BJ (cell line): ENCODE measurements around the gene MCU. TPM values are rescaled to one million over a fixed set of nuclear protein-coding genes. Genes with fewer than 3 reads are reported as not detected.

Experiments
- CTCF ChIA-PET: fragments of 350-600 bp; formaldehyde crosslinking; extraction: SDS; loops from one replicate; lab custom pipeline; 2021; ENCODE audit warnings: antibody characterized with exemption, inconsistent platforms; lab: Yijun Ruan, JAX
- POLR2A ChIA-PET: fragments of 300-600 bp; sonication (Branson Sonifier 250); formaldehyde crosslinking; extraction: SDS; loops from one replicate; lab custom pipeline; 2021; ENCODE audit warnings: antibody characterized with exemption; lab: Charles Lee
- DNase-seq: peaks from one replicate; pipeline ENCODE4 v3.0.0-alpha.2; 2011; ENCODE audit warnings: low read depth
- H3K27me3 ChIP-seq: 2 replicates; pipeline ENCODE4 v1.6.0; 2011; ENCODE audit warnings: low read length; ENCODE audit not compliant: control insufficient read depth, insufficient read depth
- H3K36me3 ChIP-seq: 2 replicates; pipeline ENCODE4 v1.5.1; 2011; ENCODE audit warnings: low read length; ENCODE audit not compliant: control insufficient read depth, insufficient read depth
- H3K4me3 ChIP-seq: 2 replicates; pipeline ENCODE4 v1.5.1; 2011; ENCODE audit warnings: low read depth, mild to moderate bottlenecking, control low read depth, low read length
- CTCF ChIP-seq: IDR thresholded peaks from 2 replicates; pipeline ENCODE4 v1.5.1; 2011; ENCODE audit warnings: low read depth, mild to moderate bottlenecking, control low read depth, inconsistent platforms, low read length, moderate library complexity; ENCODE audit not compliant: insufficient read depth
- polyA plus RNA-seq: library from polyadenylated mRNA; depleted of rRNA; stranded (reverse); fragments of >200 nt; gene quantifications from 2 replicates; pipeline ENCODE4 v1.2.3, GENCODE V29; 2011

Gene MCU
- polyA plus RNA-seq, 1 experiment = 78.7 TPM

DNA sequence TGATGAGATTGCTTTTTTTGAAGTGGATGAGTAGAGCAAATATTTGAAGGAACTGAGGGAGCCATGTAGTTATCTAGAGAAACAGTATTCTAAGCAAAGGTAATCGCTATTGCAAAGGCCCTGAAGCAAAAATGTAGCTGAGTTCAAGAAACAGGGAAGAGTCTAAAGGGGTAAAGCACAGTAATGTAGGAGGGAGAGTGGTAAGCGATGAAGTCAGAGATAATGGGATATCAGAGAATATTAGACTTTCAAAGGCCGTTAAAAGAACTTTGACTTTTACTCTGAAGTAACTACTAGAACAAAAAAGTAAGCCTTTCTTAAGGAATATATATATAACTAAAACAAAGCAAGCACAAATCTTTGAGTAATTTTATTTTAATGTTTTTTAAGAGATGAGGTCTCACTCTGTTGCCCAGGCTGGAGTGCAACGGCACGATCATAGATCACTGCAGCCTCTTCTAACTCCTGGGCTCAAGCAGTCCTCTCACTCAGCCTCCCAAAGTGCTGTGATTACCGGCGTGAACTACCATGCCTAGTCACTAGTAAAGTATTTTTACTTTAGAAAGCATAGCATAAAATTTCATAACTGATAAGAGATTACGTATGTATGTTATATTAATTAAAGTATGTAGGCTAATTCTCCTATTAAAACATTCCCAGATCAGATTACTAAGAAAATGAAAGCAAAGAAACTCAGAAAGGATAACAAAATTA lies 139.9 kb downstream of the MCU start:
- no peaks in the 10 kb centered on the region for H3K27me3 ChIP-seq
- H3K4me3 ChIP-seq = no peak overlapping the region
- TF ChIP-seq CTCF = no peak
- no peaks in the 10 kb centered on the region for H3K36me3 ChIP-seq
- no peak for DNase-seq
- POLR2A ChIA-PET = no interaction called here
- CTCF ChIA-PET = interaction anchor here (1.3 to 2.9 kb wide), 4 partner anchors 9 to 492 kb away, joined by 3 to 11 read pairs (median 8); no protein-coding TSS in a partner anchor

- POLR2A ChIA-PET = no interaction called here
- H3K27me3 ChIP-seq = no peaks in the 10 kb centered on the region
- no peak overlapping the region for H3K4me3 ChIP-seq
- no peaks in the 10 kb centered on the region for H3K36me3 ChIP-seq
- no peak for DNase-seq
- TF ChIP-seq CTCF = no peak
- CTCF ChIA-PET = interaction anchor here (1.3 to 5.4 kb wide), 10 partner anchors 10 to 493 kb away, joined by 3 to 62 read pairs (median 8); partner anchors contain the start of genes MCU and MICU1
Observed at GRCh38 chr10:72832701-72833100, 140.8 kb downstream of the MCU start.

GRCh38 chr10:72834183-72834825 lies 142.4 kb downstream of the MCU start:
- Histone ChIP-seq H3K27me3 (no peaks in the 10 kb centered on the region), H3K4me3 (no peak overlapping the region), H3K36me3 (no peaks in the 10 kb centered on the region)
- TF ChIP-seq CTCF = peak; percentile 58
- peak; percentile 4 for DNase-seq
- CTCF ChIA-PET = interaction anchor here (0.6 to 5.4 kb wide), 26 partner anchors 12 to 495 kb away, joined by 3 to 62 read pairs (median 4); partner anchors contain the start of genes MCU and MICU1
- POLR2A ChIA-PET = interaction anchor here (0.6 kb wide), 1 partner anchor 141 kb away, joined by 5 read pairs; no protein-coding TSS in a partner anchor

- Histone ChIP-seq H3K36me3 (no peaks in the 10 kb centered on the region), H3K4me3 (no peak overlapping the region), H3K27me3 (no peaks in the 10 kb centered on the region)
- ChIA-PET CTCF (interaction anchor here (0.5 to 0.8 kb wide), 2 partner anchors 314 to 449 kb away, joined by 3 read pairs; no protein-coding TSS in a partner anchor), POLR2A (no interaction called here)
- DNase-seq = no peak
- TF ChIP-seq CTCF = no peak
Observed at GRCh38 chr10:72840319-72840718, 148.4 kb downstream of the MCU start.

DNA sequence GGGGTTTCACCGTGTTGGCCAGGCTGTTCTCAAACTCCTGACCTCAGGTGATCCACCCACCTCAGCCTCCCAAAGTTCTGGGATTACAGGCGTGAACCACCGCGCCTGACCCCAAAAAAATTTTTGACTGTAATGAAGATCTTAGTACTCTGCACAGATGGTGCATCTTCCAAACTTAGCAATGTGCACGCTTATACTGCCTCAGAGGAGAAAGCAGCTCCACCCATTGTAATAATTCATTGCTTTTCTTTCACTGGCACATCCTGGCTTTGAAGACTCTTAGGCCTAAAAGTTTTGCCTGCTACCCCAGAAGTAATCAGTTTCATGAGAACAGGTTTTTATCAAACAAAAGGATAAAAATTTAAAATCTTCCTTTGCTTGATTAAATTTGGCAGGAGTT lies 149.5 kb downstream of the MCU start:
- H3K36me3 ChIP-seq = no peaks in the 10 kb centered on the region
- TF ChIP-seq CTCF = no peak
- no peak overlapping the region for H3K4me3 ChIP-seq
- CTCF ChIA-PET = interaction anchor here (1.5 kb wide), 1 partner anchor 477 kb away, joined by 3 read pairs; no protein-coding TSS in a partner anchor
- POLR2A ChIA-PET = no interaction called here
- no peak for DNase-seq
- H3K27me3 ChIP-seq = no peaks in the 10 kb centered on the region
